ENCODE measurements around the gene BNIP5.

The BNIP5 gene

DNA sequence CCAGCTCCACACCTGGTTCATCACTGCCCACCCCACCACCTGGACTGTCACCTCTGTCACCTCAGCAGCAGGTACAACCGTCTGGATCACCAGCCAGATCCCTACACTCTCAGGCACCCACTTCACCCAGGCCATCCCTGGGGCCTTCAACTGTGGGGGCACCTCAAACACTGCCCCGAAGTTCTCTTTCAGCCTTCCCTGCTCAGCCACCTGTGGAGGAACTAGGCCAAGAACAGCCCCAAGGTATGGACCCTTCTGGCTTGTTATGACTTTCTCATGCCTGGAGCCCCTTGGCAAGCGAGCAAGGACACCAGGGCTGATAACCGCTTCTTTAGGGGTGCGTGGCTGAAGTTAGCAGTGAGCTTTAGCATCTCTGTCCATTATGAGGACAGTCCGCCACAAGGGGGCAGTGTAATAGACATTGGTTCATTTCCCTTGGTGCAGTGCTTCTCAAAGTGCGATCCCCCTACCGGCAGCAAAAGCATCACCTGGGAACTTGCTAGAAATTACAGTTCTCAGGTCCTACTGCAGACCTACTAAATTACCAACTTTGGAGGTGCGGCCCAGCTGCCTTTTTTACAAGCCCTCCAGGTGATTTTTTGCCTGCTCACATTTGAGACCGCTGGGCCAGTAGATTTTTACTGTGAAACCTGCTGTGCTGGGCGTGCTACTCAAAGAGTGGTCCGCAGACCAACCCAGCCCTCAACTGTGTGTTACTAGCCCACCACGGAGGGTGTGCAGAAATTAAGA, 34.3 kb downstream of the BNIP5 start:
- H3K4me3 ChIP-seq (ENCODE audit: insufficient read length, low read depth) = no peak overlapping the region
- no peak overlapping the region for H3K9ac ChIP-seq (ENCODE audit: insufficient read length, low read depth)
- no peaks in the 10 kb centered on the region for H3K36me3 ChIP-seq (ENCODE audit: insufficient read depth, insufficient read length, low read length)
- H3K27me3 ChIP-seq (ENCODE audit: insufficient read depth, insufficient read length) = no peaks in the 10 kb centered on the region
- no peak for TF ChIP-seq YY1 (IDR thresholded peaks at IDR 0.05; ENCODE audit: insufficient read depth, insufficient read length)
- TF ChIP-seq ZNF274 (IDR thresholded peaks at IDR 0.05; ENCODE audit: low read depth, low read length) = no peak
- no peak for TF ChIP-seq SUZ12 (IDR thresholded peaks at IDR 0.05; ENCODE audit: extremely low read depth, insufficient read depth, insufficient read length)
- no peaks in the 10 kb centered on the region for H3K9me3 ChIP-seq (ENCODE audit: insufficient read depth, low read length)
- peak; percentile 85 for DNase-seq (ENCODE audit: low read depth, low spot score)
- no peaks in the 10 kb centered on the region for H3K4me1 ChIP-seq (ENCODE audit: insufficient read depth, insufficient read length)

DNA sequence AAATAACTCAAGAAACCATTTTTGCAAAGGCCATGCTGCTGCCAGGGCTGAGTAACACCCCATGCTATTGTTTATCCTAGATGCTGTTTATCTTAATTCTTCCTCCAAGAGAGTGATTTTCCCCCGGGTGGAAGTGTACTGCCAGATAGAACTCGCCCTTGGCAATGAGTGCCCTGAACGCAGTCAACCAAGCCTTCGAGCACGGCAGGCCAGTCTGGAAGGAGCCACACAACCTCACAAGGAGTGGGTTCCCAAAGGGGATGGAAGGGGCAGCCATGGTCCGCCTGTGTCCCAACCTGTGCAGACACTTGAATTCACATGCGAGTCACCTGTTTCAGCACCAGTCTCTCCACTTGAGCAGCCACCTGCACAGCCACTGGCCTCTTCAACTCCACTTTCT, 34.9 kb downstream of the BNIP5 start:
- no peaks in the 10 kb centered on the region for H3K4me1 ChIP-seq (ENCODE audit: insufficient read depth, insufficient read length)
- H3K27me3 ChIP-seq (ENCODE audit: insufficient read depth, insufficient read length) = no peaks in the 10 kb centered on the region
- no peak overlapping the region for H3K4me3 ChIP-seq (ENCODE audit: insufficient read length, low read depth)
- TF ChIP-seq SUZ12 (IDR thresholded peaks at IDR 0.05; ENCODE audit: extremely low read depth, insufficient read depth, insufficient read length) = no peak
- TF ChIP-seq ZNF274 (IDR thresholded peaks at IDR 0.05; ENCODE audit: low read depth, low read length) = no peak
- TF ChIP-seq YY1 (IDR thresholded peaks at IDR 0.05; ENCODE audit: insufficient read depth, insufficient read length) = no peak
- H3K9me3 ChIP-seq (ENCODE audit: insufficient read depth, low read length) = no peaks in the 10 kb centered on the region
- no peak overlapping the region for H3K9ac ChIP-seq (ENCODE audit: insufficient read length, low read depth)
- no peak for DNase-seq (ENCODE audit: low read depth, low spot score)
- H3K36me3 ChIP-seq (ENCODE audit: insufficient read depth, insufficient read length, low read length) = no peaks in the 10 kb centered on the region

DNA sequence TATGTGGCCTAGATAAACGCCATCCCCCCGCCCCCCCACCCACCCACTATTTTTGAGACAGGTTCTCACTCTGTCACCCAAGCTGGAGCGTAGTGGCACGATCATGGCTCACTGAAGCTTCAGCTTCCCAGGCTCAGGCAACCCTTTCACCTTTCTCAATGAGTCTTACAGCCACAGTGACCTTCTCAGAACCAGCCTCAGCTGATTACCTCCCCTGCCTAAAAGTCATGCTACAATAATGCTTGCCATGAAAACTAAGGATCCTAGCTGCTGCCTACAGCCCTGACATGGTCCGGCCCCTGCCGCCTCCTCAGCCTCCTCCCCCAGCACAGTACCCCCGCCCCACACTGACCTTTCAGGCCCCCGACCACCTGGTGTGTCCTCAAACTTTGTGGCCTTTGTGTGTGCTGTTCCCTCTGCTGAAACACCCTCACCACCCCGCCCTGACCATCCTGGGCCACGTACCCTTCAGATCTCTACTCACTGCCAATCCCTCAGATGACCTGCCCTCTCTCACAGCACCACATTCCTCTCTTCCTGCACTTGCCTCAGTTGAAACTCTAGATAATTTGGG, 35.5 kb downstream of the BNIP5 start:
- DNase-seq (ENCODE audit: low read depth, low spot score) = no peak
- Histone ChIP-seq H3K4me3 (ENCODE audit: insufficient read length, low read depth) (no peak overlapping the region), H3K9me3 (ENCODE audit: insufficient read depth, low read length) (no peaks in the 10 kb centered on the region), H3K4me1 (ENCODE audit: insufficient read depth, insufficient read length) (no peaks in the 10 kb centered on the region), H3K27me3 (ENCODE audit: insufficient read depth, insufficient read length) (no peaks in the 10 kb centered on the region), H3K36me3 (ENCODE audit: insufficient read depth, insufficient read length, low read length) (no peaks in the 10 kb centered on the region), H3K9ac (ENCODE audit: insufficient read length, low read depth) (no peak overlapping the region)
- TF ChIP-seq ZNF274 (IDR thresholded peaks at IDR 0.05; ENCODE audit: low read depth, low read length) (no peak), YY1 (IDR thresholded peaks at IDR 0.05; ENCODE audit: insufficient read depth, insufficient read length) (no peak), SUZ12 (IDR thresholded peaks at IDR 0.05; ENCODE audit: extremely low read depth, insufficient read depth, insufficient read length) (no peak)

DNA sequence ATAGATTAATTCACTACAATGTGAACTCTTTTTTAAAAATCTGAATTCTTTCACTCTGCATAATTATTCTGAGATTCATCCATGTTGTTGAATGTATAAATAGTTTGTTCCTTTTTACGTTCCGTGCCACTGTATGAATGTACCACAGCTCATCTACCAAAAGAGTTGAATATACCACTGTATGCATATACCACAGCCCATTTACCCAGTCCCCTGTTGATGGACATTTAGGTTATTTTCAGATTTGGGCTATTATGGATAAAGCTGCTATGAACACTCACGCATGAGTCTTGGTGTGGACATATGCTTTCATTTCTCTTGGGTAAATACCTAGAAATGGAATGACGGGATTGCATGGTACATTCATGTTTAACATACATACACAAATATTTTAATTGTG, 38.7 kb downstream of the BNIP5 start:
- H3K36me3 ChIP-seq (ENCODE audit: insufficient read depth, insufficient read length, low read length) = no peaks in the 10 kb centered on the region
- no peak for TF ChIP-seq YY1 (IDR thresholded peaks at IDR 0.05; ENCODE audit: insufficient read depth, insufficient read length)
- no peak for TF ChIP-seq ZNF274 (IDR thresholded peaks at IDR 0.05; ENCODE audit: low read depth, low read length)
- TF ChIP-seq SUZ12 (IDR thresholded peaks at IDR 0.05; ENCODE audit: extremely low read depth, insufficient read depth, insufficient read length) = no peak
- DNase-seq (ENCODE audit: low read depth, low spot score) = no peak
- H3K4me1 ChIP-seq (ENCODE audit: insufficient read depth, insufficient read length) = no peaks in the 10 kb centered on the region
- H3K27me3 ChIP-seq (ENCODE audit: insufficient read depth, insufficient read length) = no peaks in the 10 kb centered on the region
- H3K4me3 ChIP-seq (ENCODE audit: insufficient read length, low read depth) = no peak overlapping the region
- no peaks in the 10 kb centered on the region for H3K9me3 ChIP-seq (ENCODE audit: insufficient read depth, low read length)
- no peak overlapping the region for H3K9ac ChIP-seq (ENCODE audit: insufficient read length, low read depth)

DNA sequence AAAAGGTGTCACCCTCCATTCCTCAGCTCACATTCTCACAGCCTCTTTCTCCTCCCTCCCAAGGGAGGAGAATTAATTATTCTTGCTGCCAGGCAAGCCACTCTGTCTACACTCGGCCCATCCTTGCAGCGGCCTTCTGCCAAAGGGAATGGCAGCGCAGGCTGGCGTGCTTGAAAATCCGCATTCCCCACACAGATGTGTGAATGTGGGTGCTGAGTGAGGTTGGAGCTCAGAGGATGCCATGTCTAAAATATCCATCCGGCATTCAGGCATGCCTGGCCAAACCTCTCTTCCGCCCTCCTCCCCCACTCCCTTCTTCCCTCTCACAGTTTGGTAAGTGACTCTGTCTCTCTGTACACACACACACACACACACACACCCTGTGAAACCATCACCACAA, 39.2 kb downstream of the BNIP5 start:
- H3K27me3 ChIP-seq (ENCODE audit: insufficient read depth, insufficient read length) = no peaks in the 10 kb centered on the region
- H3K4me1 ChIP-seq (ENCODE audit: insufficient read depth, insufficient read length) = no peaks in the 10 kb centered on the region
- TF ChIP-seq YY1 (IDR thresholded peaks at IDR 0.05; ENCODE audit: insufficient read depth, insufficient read length) (no peak), ZNF274 (IDR thresholded peaks at IDR 0.05; ENCODE audit: low read depth, low read length) (no peak), SUZ12 (IDR thresholded peaks at IDR 0.05; ENCODE audit: extremely low read depth, insufficient read depth, insufficient read length) (no peak)
- H3K9me3 ChIP-seq (ENCODE audit: insufficient read depth, low read length) = no peaks in the 10 kb centered on the region
- no peak for DNase-seq (ENCODE audit: low read depth, low spot score)
- no peak overlapping the region for H3K9ac ChIP-seq (ENCODE audit: insufficient read length, low read depth)
- no peaks in the 10 kb centered on the region for H3K36me3 ChIP-seq (ENCODE audit: insufficient read depth, insufficient read length, low read length)
- no peak overlapping the region for H3K4me3 ChIP-seq (ENCODE audit: insufficient read length, low read depth)

DNA sequence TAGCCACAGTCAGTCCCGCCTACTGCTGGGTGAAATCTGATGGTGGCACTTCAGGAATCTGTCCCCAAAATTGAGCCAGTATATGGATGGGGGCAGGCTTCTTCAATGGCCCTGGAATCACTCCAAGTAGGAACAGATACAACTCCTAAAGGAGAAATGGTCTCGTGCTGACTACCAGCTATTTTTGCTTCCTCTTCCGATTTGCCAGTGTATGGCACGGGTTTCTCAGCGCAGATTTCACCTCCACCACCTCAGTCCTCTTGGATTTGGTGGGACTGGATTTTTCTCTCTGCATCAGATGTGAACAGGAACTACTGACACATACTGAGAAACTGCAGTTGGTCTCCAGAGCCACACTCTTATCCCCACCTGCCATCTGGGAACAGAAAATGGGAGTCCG, 39.6 kb downstream of the BNIP5 start:
- TF ChIP-seq ZNF274 (IDR thresholded peaks at IDR 0.05; ENCODE audit: low read depth, low read length) (no peak), SUZ12 (IDR thresholded peaks at IDR 0.05; ENCODE audit: extremely low read depth, insufficient read depth, insufficient read length) (no peak), YY1 (IDR thresholded peaks at IDR 0.05; ENCODE audit: insufficient read depth, insufficient read length) (no peak)

DNA sequence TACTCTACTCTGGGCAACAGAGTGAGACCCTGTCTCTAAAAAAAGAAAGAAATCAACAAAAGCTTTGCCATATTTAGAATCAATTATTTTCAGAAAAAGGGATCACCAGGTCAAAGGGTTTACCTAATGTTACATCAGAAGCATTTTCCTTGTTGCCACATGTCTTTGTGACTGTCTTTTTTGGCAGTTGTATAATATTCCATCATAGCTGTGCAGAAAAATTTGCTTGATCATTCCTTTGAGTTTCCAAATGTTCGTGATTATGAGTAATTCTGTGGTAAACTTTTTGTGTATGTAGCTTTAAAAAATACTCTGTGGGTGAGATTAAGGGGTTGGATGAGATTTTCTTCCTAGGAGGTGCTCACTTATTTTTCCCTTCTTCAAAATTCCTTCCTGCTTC, 40.4 kb downstream of the BNIP5 start:
- Histone ChIP-seq H3K9me3 (ENCODE audit: insufficient read depth, low read length) (no peaks in the 10 kb centered on the region), H3K4me3 (ENCODE audit: insufficient read length, low read depth) (no peak overlapping the region), H3K27me3 (ENCODE audit: insufficient read depth, insufficient read length) (no peaks in the 10 kb centered on the region), H3K9ac (ENCODE audit: insufficient read length, low read depth) (no peak overlapping the region), H3K36me3 (ENCODE audit: insufficient read depth, insufficient read length, low read length) (no peaks in the 10 kb centered on the region), H3K4me1 (ENCODE audit: insufficient read depth, insufficient read length) (peaks cover 3% of the 10 kb centered on the region)
- TF ChIP-seq SUZ12 (IDR thresholded peaks at IDR 0.05; ENCODE audit: extremely low read depth, insufficient read depth, insufficient read length) (no peak), ZNF274 (IDR thresholded peaks at IDR 0.05; ENCODE audit: low read depth, low read length) (no peak), YY1 (IDR thresholded peaks at IDR 0.05; ENCODE audit: insufficient read depth, insufficient read length) (no peak)
- DNase-seq (ENCODE audit: low read depth, low spot score) = no peak

More for the DNA sequence above, 39.6 kb downstream of the BNIP5 start:
- DNase-seq (ENCODE audit: low read depth, low spot score) = no peak
- Histone ChIP-seq H3K36me3 (ENCODE audit: insufficient read depth, insufficient read length, low read length) (no peaks in the 10 kb centered on the region), H3K4me1 (ENCODE audit: insufficient read depth, insufficient read length) (no peaks in the 10 kb centered on the region), H3K27me3 (ENCODE audit: insufficient read depth, insufficient read length) (no peaks in the 10 kb centered on the region), H3K4me3 (ENCODE audit: insufficient read length, low read depth) (no peak overlapping the region), H3K9me3 (ENCODE audit: insufficient read depth, low read length) (no peaks in the 10 kb centered on the region), H3K9ac (ENCODE audit: insufficient read length, low read depth) (no peak overlapping the region)
